AML-193 (cell line): ENCODE data around the gene ETHE1.
"Not testable (repeated sequence)": the region's sequence is repeated elsewhere in the genome, so short reads cannot be mapped to it uniquely, and the experiment has no call there.

Source experiments
- DNase-seq, 2 experiments: peaks; one replicate each; lab custom pipeline; 2025; lab: John Stamatoyannopoulos, UW

ETHE1 gene

DNA sequence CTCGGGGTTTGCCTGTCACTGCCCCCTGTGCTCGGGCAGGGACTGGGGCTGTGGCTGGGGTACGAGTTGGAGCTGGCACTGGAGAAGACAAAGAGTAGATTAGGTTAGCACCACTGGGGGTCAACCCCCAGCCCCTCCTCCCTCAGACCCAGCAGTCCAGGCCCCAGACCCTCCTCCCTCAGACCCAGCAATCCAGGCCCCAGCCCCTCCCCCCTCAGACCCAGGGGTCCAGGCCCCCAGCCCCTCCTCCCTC is 25.1 kb upstream of the ETHE1 start:
- no peak for DNase-seq

DNA sequence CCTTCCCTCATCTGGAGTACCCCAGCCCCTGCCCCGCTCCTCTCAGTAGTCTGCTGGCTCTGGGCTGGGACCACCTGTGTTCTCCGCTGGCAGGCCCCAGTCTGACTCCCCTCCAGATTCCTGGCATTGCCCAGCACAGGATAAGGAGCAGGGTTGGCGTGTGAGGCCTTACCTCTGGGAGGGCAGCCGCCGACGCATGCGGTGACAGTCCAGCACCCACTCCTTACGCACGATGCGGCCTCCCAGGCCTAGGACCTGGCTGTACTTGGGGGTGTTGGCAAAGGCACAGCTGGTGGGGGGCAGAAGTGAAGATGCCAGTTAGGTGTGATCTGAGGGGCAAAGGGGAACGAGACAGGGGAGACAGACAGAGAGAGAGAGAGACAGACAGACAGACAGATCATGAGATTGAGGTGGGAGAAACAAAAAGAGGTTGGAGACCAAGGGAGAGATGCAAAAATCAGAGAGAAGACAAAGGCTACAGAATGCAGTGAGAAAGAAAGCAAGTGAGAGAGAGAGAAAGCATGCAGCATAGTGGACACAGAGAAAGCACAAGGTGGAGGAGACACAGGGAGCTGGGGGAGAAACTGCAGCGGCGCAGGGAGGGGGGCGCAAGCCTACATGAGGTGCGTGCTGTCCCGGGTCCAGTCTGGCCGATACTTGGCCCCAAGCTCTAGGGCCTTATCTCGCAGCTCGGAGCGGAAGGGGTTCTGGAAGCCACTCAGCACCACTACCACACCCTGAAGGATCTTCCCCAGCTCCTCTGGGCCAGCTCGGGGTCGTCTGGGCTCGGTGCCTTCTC is 24.6 kb upstream of the ETHE1 start:
- no peak for DNase-seq

DNA sequence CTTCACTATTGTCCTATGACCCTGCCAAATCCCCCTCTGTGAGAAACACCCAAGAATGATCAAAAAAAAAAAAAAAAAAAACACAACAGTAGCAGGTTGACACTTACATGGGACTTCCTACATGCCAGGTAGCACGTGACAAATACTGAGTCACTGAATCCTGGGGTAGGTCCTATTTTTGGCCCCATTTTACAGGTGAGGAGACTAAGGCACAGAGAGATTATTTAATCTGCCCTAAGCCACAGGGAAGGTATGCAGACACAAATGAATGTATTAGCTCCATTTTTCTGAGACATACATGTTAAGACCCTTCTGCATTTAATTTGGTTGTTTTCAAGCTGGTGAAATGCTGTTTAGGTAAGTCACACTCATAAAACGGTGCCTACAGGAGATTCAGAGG is 21.7 kb upstream of the ETHE1 start:
- no peak for DNase-seq

DNA sequence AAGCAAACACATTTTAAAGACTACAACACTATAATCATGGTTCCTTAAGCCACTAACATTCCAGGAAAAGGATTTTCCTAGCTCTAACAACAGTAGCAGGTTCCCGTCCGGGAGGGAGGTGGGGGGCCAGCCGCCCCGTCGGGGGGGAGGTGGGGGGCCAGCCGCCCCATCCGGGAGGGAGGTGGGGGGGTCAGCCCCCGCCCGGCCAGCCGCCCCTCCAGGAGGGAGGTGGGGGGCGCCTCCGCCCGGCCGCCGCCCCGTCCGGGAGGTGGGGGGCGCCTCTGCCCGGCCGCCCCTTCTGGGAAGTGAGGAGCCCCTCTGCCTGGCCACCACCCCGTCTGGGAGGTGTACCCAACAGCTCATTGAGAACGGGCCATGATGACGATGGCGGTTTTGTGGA is 20.9 kb upstream of the ETHE1 start:
- DNase-seq = not testable (repeated sequence)

DNA sequence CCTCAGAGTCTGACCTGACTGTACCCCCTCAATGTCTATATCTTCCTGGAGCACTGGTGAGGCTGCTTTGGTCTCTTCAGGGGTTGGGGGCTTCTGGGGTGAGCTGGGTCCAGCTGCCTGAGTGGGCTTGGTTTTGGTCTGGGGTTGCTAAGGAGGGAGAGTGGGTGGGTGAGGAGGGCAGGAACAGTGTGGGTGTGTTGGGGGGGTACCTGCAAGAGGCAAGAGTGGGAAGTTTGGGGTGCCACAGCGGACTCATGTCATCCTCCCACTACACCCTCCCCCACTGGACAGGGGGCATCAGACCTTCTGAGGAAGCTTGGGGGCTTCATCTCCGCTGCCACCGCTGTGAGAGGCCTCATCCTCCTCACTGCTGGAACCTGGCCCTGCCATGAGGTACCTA is 19.6 kb upstream of the ETHE1 start:
- no peak for DNase-seq

DNA sequence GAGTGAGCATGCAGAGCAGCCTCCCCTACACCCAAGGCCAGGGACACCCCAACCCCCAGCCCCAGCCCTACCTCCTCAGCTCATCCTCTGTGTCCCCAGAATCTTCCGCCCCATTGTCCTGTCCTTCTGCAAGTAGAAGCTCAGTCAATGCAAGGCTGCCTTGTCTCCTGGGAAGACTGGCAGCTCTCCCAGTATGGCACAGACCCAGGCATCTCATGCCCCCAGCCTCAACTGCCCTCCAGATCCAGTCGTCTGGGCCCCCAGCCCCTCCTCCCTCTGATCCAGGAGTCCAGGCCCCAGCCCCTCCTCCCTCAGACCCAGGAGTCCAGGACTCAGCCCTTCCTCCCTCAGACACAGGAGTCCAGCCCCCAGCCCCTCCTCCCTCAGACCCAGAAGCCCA is 19.0 kb upstream of the ETHE1 start:
- no peak for DNase-seq

DNA sequence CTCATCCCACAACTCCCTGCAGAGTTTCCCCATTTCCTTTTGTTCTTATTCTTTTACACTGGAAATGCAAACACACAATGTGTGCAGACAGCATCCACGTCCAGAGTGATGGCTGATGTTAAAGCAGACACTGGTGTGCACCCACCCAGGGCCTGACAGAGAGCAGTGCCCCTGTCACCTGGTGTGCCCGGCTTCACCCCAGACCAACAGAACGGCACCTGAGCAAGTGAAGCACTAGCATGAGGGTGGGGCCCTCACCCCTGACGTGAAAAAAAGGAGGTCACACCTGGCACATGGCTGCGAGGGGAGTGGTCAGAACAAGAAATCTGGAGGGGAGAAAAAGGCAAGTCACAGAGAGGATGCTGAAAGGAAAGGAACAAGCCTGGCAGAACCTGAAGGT is 18.3 kb upstream of the ETHE1 start:
- DNase-seq = no peak

DNA sequence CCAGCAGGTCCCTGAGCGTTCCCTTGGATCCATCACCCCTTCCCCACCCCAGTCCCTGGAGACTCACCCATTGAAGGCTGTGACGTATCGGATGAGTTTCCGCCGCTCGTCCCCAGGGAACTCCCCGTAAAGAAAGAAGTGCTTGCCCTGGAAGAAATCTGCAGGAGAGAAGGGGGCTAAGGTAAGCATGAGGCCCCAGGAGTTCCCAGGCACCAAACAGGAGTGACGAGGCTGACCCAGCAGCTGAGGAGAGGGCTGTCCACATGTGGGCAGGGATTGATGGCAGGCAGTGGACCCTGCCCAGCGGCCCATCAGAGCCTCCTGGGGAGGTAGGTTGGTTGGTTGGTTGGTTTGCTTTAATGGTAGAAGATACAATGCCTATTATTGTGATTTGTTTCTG is 17.1 kb upstream of the ETHE1 start:
- DNase-seq = no peak

DNA sequence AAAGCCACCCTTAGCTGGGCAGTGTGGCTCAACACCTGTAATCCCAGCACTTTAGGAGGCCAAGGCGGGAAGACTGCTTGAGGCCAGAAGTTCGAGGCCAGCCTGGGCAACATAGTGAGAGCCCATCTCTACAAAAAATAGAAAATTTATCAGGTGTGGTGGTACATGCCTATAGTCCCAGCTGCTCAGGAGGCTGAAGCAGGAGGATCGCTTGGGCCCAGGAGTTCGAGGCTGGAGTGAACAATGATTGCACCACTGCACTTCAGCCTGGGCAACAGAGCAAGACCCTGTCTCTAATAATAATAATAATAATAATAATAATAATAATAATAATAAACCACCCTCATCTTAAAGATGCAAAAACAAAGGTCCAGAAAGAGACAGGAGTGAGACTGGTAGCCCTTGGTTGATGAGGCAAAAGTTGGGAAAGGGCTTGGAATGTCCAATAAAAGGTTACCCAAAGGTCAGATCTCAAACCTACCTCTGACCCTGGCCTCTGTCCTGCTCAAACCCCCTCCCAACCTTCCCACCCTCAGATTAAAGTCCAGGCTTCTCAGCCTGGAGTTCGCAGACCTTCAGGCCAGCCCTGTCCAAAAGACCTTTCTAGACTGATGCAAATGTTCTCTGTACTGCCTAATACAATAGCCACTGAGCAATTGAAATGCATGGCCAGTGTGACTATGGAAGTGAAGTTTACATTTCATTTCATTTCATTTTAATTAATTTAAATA is 15.1 kb upstream of the ETHE1 start:
- DNase-seq = no peak

DNA sequence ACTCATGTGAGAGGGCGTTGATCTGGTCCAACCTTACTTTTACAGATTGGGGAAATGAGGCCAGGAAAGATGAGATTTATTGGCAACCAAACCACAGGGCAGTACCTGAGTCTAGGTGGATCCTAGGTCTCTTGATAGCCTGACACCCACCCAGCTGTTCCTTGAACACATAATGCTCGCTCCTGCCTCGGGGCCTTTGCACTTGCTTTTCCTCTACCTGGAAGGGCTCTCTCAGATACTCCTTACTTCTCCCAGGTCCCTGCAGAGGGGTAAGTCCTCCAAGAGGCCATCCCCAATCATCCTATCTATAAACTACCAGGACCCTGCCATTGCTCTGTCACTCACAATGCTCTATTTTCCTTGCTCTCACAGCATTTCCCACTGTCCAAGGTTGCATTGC is 13.4 kb upstream of the ETHE1 start:
- no peak for DNase-seq

DNA sequence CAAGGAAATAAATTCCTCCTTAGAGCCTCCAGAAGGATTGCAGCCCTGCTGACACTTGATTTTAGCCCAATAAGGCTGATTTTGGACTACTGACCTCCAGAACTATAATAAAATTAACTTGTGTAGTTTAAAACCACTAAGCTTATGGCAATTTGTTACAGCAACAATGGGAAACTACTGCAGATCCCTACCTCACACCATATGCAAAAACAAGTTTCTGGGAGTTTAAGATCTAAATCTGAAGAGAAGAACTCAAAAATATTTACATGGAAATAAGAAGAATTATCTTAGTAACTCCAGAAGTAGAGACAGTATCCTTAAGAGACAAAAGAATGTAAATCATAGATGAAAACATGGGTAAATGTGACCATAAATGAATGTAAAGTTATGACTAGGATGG is 11.9 kb upstream of the ETHE1 start:
- no peak for DNase-seq

DNA sequence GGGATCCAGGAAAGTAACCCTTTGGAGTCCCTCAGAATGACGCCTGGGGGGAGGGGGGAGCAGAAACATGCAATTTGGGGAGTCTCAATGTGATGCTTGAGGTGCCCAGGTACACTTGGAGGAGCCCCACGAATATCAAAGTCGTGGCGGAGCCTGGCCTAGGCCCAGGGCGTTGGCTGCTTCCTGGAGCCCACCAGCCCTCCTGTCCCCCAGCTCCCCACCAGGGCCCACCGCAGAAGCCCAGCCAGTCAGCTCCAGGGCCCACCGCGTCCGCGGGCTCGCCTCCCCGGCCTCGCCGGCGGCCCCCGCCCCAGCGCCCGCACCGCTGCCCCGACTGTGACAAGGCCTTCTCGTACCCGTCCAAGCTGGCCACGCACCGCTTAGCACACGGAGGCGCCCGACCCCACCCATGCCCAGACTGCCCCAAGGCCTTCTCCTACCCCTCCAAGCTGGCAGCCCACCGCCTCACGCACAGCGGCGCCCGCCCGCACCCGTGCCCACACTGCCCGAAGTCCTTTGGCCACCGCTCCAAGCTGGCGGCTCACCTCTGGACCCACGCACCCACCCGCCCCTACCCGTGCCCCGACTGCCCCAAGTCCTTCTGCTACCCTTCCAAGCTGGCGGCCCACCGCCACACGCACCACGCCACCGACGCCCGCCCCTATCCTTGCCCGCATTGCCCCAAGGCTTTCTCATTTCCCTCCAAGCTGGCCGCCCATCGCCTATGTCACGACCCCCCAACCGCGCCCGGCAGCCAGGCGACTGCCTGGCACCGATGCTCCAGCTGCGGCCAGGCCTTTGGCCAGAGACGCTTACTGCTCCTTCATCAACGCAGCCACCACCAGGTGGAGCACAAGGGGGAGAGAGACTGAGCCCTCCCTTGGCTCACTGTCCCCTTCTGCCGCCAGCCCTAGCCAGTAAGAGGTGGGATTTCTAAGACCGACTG is 8.1 kb upstream of the ETHE1 start:
- DNase-seq = no peak

DNA sequence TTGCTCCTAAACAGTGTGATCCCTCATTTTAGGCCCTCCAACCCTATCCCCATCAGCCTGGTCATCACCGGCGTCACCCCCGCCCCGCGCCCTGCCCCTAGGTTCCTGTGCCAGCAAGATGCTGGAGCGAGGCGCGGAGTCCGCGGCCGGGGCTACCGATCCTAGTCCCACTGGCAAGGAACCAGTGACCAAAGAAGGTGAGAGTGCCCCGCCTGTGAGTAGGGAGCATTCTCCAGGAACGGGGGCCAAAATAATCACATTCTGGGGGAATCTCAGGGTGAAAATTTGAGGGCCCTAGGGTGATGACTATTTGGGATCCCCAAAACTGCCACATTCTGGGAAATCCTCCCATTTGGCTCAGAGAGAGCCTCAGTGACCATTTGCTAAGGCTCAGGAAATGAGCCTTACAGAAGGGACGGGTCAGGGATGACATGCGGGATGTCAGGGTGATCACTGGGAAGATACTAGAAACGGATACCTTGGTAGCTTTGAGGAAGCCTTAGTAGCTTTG is 7.4 kb upstream of the ETHE1 start:
- DNase-seq = no peak

DNA sequence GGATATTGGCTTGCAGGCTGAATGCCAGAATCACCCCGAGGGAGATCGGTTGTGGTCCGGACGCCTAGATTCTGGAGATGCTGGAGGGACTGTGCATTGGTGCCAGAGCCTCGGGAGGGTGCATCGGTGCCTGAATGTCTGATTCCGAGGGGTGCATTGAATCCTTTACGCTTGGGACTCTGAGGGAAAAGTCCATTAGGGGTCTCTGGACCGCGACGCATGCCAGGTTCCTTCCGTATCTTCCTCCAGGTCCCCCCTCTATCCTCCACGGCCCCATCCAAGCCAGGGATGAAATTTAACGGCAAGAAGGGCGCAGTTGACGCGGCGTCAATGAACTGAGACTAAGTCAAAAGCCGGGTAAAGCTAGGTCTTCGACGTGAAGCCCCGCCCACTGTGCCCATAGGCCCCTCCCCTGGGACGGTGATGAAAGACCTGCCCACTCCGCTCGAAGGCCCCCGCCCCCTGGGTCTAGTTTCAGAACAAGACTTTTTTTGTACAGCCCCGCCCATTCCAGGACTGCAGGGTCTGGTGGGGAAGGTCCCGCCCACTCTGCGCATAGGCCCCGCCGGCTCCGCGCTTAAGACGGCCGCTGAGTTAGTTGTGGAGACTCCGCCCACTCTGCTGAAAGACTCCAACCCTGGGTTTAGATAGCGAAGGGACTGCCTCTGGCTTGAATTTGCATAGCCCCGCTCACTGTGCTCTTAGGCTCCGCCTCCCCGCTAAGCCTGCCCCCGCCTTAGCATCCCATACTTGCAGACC is 6.7 kb upstream of the ETHE1 start:
- peak; percentile 10 to 27 for DNase-seq

DNA sequence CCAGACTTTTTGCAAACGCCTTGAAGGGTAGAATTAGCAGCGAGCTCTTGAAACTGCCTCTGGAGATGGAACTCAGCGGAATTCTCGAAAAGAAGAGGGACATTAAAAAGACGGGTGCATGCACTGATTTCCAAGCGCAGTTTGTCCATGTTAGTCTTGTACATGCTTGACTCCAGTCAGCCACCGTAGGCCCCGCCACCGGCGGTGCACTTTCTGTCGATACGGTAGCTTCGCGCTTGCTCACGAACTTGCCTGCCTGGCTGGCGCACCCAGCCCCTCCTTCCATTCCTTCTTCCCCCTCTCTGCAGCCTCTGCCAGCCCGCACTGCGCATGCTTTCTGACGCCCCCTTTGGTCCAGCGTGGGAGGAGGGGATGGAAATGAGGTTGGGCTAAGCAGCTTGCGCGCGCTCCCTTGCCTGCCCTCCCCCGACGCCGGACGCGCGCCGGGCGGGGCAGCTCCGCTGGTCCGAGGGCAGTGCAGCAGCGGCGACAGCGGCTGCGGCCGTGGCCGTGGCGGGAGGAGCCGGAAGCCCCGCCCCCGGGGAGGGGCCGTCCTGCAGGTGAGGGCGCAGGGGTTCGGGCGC is 6.1 kb upstream of the ETHE1 start, which contains the start of gene ZNF575:
Gene ZNF575, plus strand, starts transcription at position 227 of the 584 bp plus-strand sequence. CDS start 1,235 bp downstream, outside the sequence.
- DNase-seq = peak; percentile 73 to 77

DNA sequence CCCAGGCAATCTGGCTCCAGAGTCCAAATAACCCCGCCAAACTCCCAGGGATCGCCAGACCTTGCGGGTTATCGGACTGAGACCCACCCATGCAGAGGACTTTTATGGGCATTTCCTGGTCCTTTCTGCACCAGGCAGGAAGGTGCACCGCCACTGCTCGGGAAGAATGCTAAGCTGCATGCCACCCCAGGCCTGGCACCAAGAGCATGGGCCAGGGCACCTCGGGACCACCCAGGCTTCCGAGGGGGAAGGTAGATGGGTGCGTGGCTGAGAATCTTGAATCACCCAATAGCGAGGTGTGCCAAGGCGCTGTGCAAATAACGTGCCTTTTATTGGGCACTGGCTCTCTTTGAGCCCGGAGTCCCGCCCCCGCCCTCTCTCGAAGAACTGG is 5.6 kb upstream of the ETHE1 start:
- peak; percentile 73 to 77 for DNase-seq

DNA sequence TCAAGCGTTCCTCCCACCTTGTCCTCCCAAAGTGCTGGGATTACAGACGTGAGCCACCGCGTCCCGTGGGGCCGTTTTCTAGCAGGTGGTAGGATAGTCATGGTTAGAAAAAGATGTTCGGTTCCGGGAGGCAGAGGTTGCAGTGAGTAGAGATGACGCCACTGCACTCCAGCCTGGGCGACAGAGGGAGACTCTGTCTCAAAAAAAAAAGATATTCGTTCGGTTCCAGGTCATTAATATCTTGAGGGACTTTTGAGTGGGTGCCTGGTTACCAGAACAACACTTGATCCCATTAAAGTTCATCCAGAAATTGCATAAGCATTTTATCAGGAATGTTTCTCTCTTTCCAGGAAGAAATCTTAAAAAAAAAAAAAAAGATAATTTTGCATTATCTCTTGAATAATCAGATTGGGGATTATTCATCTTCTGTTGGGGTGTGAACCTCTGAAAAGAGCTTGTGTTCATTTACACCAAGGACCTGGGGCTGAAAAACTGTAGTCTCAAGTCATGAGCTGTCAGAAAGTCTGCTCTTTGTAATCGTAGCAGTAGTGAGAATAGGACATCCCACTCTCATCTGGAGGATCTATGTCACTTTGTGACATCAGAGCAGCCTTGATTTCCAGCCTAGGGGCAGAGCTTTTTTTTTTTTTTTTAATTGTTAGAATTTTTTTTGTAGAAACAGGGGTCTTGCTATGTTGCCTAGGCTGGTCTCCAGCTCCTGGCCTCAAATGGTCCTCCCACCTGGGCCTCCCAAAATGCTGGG is 1.0 kb upstream of the ETHE1 start:
- DNase-seq = no peak

DNA sequence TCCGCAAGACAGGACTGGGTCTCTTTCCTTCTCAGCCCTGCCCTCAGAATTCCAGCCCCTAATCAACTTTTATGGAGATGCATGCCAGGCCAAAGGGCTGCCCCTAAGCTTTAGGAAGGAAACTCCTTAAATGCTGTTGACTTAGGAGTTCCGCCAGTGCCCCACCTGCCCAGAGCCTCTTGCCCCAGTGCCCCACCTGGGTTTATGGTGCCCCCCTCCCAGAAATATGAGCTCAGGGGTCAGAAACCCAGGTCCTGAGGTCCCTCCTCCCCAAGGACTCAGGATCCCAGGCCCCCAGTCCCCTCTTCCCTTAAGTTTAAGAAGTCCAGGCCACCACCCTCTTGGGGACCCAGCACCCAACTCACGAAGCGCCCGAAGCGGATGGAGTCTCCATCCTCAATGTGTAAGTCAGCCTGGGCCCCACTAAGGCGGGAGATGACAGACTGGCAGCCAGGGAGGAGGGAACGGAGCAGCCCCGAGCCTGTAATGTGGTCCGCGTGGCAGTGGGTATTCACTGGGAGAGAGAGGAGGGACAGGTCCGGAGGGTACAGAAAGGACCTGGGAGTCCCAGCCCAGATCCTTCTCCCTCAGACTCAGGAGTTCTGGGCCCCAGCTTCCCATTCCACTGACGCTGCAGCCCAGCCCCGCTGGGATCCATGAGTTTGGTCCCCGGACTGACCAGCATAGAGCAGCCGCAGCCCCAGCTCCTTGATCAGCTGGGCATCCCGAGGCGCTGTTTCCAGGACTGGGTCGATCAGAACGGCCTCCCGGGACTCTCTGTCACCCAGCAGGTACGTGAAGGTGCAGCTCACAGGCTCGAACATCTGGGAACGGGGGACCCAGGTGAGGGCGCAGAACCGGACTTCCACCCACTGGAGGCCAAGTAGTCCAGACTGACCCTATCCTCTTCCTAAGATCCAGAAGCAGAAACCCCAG is 897 bp downstream of the ETHE1 start:
- DNase-seq = peak in 1 of 2 experiments; percentile 12
